Type B pancreatic cell (in vitro differentiated cells): ENCODE results near the gene NME1. TPM values are rescaled to one million over a fixed set of nuclear protein-coding genes. Genes with fewer than 3 reads are reported as not detected.

ENCODE experiments used
- DNase-seq: peaks from one replicate; pipeline ENCODE4 v3.0.0; 2021; ENCODE audit warnings: mixed read lengths; ENCODE audit not compliant: unreplicated experiment; ENCODE audit errors: extremely low spot score
- H3K27ac Mint-ChIP-seq: 2 replicates; pipeline ENCODE4 v1.8.0; 2021; ENCODE audit warnings: mild to moderate bottlenecking, mixed read lengths
- H3K27me3 Mint-ChIP-seq: 2 replicates; pipeline ENCODE4 v1.8.0; 2021; ENCODE audit warnings: mixed read lengths
- H3K36me3 Mint-ChIP-seq: 2 replicates; pipeline ENCODE4 v1.8.0; 2021; ENCODE audit warnings: mixed read lengths
- H3K4me1 Mint-ChIP-seq: one replicate; pipeline ENCODE4 v1.8.0; 2021; ENCODE audit warnings: mixed read lengths; ENCODE audit not compliant: unreplicated experiment
- H3K4me3 Mint-ChIP-seq: 2 replicates; pipeline ENCODE4 v1.8.0; 2021; ENCODE audit warnings: mild to moderate bottlenecking, mixed read lengths
- H3K9me3 Mint-ChIP-seq: 2 replicates; pipeline ENCODE4 v1.8.0; 2021; ENCODE audit warnings: mixed read lengths
- total RNA-seq: library from RNA; stranded (reverse); gene quantifications from 2 replicates; pipeline ENCODE4 v1.2.1, GENCODE V29; 2021; ENCODE audit warnings: low replicate concordance
- TF ChIP-seq, protein P1 (sequence below): fragments of 200-600 bp; sonication (generic); conservative IDR thresholded peaks from 2 replicates; pipeline ENCODE4 v1.5.0; 2021; ENCODE audit warnings: antibody characterized with exemption, mild to moderate bottlenecking

NME1 gene
- total RNA-seq, 1 donor from 2014 or later = 163 TPM

DNA sequence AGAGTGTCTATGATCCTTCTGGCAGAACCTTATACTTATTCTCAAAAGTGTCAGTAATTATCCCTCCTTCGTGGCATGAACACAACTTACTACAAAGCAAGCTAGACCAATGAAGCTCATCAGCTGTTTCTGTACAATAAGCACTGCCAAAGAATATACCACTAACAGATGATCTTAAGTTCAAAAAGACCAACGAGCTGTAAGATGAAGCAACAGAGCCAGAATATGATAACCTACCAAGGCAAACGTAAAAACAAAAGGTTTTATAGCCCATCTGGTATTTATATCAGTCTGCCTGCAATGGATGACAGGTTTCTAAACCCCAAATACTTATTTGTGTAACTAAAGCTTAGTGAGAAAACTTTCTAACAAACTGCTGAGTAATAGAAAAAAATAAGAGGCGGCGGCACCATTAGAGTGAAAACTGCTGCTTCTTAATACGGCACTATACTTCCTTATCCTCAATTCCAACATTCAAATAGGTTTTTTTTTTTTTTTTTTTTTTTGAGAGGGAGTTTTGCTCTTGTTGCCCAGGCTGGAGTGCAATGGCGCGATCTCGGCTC, 35.0 kb downstream of the NME1 start:
- Mint-ChIP-seq H3K27me3 (no peaks in the 10 kb centered on the region), H3K4me3 (no peak overlapping the region), H3K36me3 (peaks cover 36% of the 10 kb centered on the region), H3K27ac (peak overlapping the region; percentile 21), H3K4me1 (no peaks in the 10 kb centered on the region), H3K9me3 (no peaks in the 10 kb centered on the region)
- TF ChIP-seq, protein P1, sequence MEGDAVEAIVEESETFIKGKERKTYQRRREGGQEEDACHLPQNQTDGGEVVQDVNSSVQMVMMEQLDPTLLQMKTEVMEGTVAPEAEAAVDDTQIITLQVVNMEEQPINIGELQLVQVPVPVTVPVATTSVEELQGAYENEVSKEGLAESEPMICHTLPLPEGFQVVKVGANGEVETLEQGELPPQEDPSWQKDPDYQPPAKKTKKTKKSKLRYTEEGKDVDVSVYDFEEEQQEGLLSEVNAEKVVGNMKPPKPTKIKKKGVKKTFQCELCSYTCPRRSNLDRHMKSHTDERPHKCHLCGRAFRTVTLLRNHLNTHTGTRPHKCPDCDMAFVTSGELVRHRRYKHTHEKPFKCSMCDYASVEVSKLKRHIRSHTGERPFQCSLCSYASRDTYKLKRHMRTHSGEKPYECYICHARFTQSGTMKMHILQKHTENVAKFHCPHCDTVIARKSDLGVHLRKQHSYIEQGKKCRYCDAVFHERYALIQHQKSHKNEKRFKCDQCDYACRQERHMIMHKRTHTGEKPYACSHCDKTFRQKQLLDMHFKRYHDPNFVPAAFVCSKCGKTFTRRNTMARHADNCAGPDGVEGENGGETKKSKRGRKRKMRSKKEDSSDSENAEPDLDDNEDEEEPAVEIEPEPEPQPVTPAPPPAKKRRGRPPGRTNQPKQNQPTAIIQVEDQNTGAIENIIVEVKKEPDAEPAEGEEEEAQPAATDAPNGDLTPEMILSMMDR = no peak
- DNase-seq = no peak

DNA sequence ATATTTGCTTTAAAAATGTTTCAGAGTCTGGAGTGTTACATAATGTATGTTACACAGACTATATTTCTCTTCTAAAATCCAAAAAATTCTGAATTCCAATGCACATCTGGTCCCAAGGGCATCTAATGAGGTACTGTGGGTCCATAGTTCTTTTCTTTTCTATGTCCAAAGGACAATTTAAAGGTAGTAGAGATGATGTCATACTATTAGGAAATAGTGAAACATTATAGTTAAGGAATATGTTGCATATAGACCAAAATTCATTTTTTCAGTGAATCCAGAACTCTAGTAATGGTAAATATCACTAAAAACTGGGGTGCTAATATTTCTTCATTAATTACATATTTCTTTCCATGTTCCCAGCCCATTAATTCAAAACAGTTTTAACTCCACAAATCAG, 35.8 kb downstream of the NME1 start:
- H3K36me3 Mint-ChIP-seq = peaks cover 39% of the 10 kb centered on the region
- no peak overlapping the region for H3K4me3 Mint-ChIP-seq
- TF ChIP-seq, protein P1 = no peak
- DNase-seq = no peak
- no peaks in the 10 kb centered on the region for H3K4me1 Mint-ChIP-seq
- no peaks in the 10 kb centered on the region for H3K9me3 Mint-ChIP-seq
- H3K27ac Mint-ChIP-seq = no peak overlapping the region
- H3K27me3 Mint-ChIP-seq = no peaks in the 10 kb centered on the region

DNA sequence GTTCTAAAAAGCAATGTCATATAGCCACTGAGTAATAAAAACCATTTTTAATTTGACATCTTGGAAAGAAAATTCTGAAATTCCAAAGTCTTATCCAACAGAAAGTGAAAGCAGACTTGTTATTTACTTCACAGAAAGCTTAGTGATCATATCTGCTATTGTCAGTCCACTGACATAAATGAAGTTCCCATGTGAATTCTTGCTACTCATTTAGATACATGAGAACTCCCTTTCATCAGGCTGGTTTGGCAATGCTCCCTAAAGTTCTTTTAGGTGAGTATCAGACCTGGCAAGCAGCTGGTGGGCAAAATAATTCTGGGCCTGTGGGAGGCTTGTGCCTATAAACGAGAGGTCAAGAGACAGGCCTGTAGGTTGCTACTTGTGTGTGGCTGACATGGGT, 36.3 kb downstream of the NME1 start:
- Mint-ChIP-seq H3K4me1 (no peaks in the 10 kb centered on the region), H3K27ac (no peak overlapping the region)
- TF ChIP-seq, protein P1 = no peak

DNA sequence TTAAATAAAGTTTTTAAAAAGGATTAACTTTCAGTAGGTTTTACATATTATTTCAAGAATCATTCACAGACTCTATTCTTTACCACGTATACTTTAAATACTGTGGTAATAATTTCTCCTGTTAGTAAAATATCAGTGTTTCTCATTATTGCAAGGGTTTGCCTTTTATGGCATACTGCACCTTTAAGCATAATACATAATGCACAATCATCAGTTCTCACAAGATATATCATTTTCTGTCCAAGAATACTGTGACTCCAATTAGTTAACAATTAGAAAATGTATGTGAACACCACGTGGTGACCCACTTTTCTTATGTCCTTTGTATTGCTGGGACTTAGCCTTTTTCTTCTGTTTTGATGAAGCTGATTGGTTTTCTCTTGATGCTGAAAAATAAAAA, 38.5 kb downstream of the NME1 start:
- H3K4me3 Mint-ChIP-seq = no peak overlapping the region
- H3K27ac Mint-ChIP-seq = no peak overlapping the region
- no peak for DNase-seq
- H3K27me3 Mint-ChIP-seq = no peaks in the 10 kb centered on the region
- H3K9me3 Mint-ChIP-seq = no peaks in the 10 kb centered on the region
- H3K4me1 Mint-ChIP-seq = no peaks in the 10 kb centered on the region
- TF ChIP-seq, protein P1 = no peak
- H3K36me3 Mint-ChIP-seq = peaks cover 28% of the 10 kb centered on the region

More for the DNA sequence above, 36.3 kb downstream of the NME1 start:
- Mint-ChIP-seq H3K9me3 (no peaks in the 10 kb centered on the region), H3K27me3 (no peaks in the 10 kb centered on the region), H3K36me3 (peaks cover 35% of the 10 kb centered on the region), H3K4me3 (no peak overlapping the region)
- no peak for DNase-seq

DNA sequence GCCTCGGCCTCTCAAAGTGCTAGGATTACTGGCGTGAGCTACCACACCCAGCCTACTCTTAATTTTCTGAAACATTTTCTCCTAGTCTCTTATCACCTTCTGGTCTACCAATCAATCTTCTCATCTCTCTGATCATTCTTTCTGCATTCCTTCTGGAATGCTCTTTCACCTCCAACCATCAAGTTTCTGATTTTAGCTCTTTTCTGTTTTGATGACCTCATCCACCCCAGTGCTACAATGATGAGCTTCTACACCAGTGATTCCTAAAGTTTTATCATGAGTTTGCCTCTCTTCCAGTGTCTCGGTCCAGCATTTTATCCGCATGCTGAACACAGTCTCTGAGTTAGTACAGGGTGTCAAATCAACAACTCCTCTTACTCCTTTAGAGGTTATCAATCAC, 44.4 kb downstream of the NME1 start:
- no peak for DNase-seq
- Mint-ChIP-seq H3K4me3 (no peak overlapping the region), H3K9me3 (no peaks in the 10 kb centered on the region), H3K36me3 (peaks cover 22% of the 10 kb centered on the region), H3K4me1 (no peaks in the 10 kb centered on the region), H3K27ac (no peak overlapping the region), H3K27me3 (no peaks in the 10 kb centered on the region)
- TF ChIP-seq, protein P1 = no peak

DNA sequence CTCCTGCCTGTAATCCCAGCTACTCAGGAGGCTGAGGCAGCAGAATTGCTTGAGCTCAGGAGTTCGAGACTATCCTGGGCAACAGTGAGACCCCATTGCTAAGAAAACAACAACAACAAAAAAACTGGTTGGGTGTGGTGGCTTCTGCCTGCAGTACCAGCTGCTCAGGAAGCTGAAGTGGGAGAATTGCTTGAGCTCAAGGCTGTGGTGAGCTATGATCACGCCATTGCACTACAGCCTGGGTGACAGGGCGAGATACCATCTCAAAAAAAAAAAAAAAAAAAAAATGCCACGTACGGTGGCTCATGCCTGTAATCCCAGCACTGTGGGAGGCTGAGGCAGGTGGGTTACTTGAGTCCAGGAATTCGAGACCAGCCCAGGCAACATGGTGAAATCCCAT, 46.9 kb downstream of the NME1 start:
- Mint-ChIP-seq H3K9me3 (no peaks in the 10 kb centered on the region), H3K27me3 (no peaks in the 10 kb centered on the region), H3K4me1 (no peaks in the 10 kb centered on the region), H3K27ac (no peak overlapping the region), H3K4me3 (no peak overlapping the region), H3K36me3 (peaks cover 15% of the 10 kb centered on the region)
- TF ChIP-seq, protein P1 = no peak
- DNase-seq = no peak
